PC-3 (cell line): ENCODE measurements around the gene STRN3.

Experiments
- EZH2 ChIP-seq: fragments of 300-600 bp; sonication (generic); IDR thresholded peaks from one replicate; pipeline ENCODE4 v1.6.1; 2017; ENCODE audit warnings: antibody characterized with exemption, mild to moderate bottlenecking, low read length; ENCODE audit not compliant: unreplicated experiment
- EZH2phosphoT487 ChIP-seq: fragments of 300-600 bp; sonication (generic); IDR thresholded peaks from 2 replicates; pipeline ENCODE4 v1.6.1; 2018; ENCODE audit warnings: mild to moderate bottlenecking, antibody characterized with exemption, low read length, borderline replicate concordance
- TF ChIP-seq, protein P1 (sequence below): fragments of 300-600 bp; sonication (generic); conservative IDR thresholded peaks from 2 replicates; pipeline ENCODE4 v1.5.1; 2017; ENCODE audit warnings: antibody characterized with exemption, low read depth, mild to moderate bottlenecking, low read length

DNA sequence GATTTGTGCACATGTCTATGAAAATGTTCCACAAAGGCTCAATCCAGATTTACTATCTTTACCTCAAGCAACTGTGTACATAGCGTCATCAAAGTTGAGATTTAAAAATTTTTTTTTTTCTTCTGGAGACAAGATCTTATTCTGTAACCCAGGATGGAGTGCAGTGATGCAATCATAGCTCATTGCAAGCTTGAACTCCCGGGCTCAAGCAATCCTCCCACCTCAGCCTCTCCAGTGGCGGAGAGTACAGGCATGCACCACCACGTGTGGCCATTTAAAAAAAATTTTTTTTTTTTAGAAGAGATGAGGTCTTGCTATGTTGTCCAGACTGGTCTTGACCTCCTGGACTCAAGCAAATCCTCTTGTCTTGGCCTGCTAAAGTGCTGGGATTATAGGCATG is 149.5 kb downstream of the STRN3 start:
- TF ChIP-seq, protein P1, sequence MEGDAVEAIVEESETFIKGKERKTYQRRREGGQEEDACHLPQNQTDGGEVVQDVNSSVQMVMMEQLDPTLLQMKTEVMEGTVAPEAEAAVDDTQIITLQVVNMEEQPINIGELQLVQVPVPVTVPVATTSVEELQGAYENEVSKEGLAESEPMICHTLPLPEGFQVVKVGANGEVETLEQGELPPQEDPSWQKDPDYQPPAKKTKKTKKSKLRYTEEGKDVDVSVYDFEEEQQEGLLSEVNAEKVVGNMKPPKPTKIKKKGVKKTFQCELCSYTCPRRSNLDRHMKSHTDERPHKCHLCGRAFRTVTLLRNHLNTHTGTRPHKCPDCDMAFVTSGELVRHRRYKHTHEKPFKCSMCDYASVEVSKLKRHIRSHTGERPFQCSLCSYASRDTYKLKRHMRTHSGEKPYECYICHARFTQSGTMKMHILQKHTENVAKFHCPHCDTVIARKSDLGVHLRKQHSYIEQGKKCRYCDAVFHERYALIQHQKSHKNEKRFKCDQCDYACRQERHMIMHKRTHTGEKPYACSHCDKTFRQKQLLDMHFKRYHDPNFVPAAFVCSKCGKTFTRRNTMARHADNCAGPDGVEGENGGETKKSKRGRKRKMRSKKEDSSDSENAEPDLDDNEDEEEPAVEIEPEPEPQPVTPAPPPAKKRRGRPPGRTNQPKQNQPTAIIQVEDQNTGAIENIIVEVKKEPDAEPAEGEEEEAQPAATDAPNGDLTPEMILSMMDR, result no peak
- no peak for TF ChIP-seq EZH2
- TF ChIP-seq EZH2phosphoT487, result no peak
